ENCODE data around the gene CBY2.
"Not testable (repeated sequence)": the region's sequence is repeated elsewhere in the genome, so short reads cannot be mapped to it uniquely, and the experiment has no call there.

The CBY2 gene, protein sequence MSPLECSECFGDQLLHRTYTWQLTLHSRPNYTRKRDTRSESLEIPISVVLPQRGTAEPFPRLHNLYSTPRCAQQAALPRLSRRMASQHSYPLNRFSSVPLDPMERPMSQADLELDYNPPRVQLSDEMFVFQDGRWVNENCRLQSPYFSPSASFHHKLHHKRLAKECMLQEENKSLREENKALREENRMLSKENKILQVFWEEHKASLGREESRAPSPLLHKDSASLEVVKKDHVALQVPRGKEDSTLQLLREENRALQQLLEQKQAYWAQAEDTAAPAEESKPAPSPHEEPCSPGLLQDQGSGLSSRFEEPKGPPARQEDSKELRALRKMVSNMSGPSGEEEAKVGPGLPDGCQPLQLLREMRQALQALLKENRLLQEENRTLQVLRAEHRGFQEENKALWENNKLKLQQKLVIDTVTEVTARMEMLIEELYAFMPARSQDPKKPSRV

DNA sequence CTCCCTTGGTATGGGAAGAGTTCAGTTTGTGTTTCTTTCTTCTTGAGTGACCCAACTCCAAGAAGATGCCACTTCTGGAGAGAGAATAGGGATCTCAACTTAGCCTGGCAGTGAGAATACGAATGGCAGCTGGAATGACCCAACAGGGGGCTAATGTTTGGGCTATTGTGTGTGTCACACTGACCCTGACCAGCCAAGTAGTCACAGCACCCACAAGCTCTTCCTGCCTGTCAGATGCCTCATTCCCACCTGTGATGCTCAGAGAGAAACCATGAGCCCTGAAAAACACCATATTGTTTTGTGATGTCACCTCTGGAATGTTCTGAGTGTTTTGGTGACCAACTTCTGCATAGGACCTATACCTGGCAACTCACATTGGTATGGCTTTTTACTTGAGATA is at the start of gene CBY2:
CBY2 (plus strand) TSS at position 233 of the 400 bp plus-strand sequence; CDS start at position 304, 71 bp downstream.
- no peak for DNase-seq

DNA sequence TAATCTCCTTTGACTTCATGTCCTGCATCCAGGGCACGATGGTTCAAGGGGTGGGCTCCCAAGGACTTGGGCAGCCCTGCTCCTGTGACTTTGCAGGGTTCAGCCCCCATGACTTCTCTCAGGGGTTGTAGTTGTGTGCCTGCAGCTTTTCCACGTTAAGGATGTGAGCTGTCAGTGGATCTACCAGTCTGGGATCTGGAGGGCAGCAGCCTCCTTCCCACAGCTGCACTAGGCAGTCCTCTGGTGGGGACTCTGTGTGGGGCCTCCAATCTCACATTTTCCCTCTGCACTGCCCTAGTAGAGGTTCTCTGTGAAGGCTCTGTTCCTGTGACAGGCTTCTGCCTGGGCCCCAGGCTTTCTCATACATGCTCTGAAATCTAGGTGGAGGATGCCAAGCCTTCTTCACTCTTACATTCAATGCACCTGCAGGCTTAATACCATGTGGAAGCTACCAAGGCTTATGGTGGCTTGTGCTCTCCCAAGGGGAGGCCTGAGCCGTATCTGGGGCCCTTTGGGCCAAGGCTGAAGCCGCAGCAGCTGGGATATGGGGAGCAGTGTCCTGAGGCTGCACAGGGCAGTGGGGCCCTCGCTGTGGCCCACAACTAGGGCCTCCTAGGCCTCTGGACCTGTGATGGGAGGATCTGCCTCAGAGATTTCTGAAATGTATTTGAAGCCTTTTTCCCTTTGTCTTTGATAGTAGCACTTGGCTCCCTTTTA is 47.3 kb upstream of the CBY2 start:
- no peak for DNase-seq

DNA sequence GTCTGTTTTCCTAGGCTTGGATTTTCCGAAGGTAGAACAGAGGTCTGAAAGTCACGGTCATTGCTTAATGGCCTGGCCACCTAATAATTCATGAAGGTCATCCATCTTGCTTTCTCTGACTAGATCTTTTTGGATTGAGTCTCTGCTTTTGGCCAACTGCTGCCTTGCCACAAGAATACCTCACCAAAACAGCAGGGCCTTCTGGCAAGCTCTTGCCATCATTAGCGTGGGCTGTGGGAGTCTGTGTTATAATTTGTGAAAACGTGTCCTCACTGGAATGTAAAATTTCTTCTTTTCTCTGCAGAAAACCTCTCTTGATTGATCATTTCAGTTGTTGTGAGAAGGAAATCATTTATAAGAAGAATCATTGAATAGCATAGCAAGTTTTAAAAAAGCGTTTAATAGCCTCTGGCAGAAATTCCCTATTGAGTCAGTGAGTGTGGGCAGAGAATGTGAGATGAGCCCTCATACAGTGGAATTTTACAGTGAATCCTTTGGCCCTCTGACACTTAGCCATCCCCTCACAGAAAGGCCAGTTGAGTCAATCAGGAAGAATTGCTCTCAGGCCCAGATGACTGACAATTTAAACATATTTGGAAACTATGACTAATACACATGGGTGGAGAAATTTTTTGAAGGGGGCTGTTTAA is 43.4 kb upstream of the CBY2 start:
- no peak for DNase-seq

DNA sequence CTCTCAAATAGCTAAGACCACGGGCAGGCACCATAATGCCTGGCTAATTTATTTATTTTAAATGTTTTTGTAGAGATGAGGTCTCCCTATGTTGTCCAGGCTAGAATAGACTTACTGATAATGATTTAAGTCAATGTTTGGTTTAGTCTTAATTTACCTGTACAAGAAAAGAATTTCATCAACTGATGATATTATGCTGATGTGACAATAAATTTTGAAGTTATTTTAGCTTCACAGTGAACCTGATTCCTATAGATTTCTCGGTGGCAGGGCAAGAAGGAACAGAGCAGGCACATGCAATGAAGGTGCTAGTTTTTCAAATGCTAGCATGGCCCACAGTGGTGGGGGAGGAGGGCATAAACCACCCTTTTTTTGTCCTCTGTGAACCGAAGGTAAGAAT is 42.6 kb upstream of the CBY2 start:
- no peak for DNase-seq

DNA sequence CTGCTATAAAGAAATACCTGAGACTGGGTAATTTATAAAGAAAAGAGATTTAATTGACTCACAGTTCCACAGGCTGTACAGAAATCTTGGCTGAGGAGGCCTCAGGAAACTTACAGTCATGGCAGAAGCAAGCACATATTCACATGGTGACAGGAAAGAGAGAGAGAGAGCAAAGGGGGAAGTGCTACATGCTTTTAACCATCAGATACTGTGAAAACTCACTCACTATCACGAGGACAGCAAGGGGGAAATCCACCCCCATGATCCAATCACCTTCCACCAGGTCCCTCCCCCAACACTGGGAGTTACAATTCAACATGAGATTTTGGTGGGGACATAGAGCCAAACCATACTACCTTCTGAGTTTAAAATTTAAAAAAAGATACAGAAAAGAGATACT is 41.7 kb upstream of the CBY2 start:
- peak; percentile 61 for DNase-seq

DNA sequence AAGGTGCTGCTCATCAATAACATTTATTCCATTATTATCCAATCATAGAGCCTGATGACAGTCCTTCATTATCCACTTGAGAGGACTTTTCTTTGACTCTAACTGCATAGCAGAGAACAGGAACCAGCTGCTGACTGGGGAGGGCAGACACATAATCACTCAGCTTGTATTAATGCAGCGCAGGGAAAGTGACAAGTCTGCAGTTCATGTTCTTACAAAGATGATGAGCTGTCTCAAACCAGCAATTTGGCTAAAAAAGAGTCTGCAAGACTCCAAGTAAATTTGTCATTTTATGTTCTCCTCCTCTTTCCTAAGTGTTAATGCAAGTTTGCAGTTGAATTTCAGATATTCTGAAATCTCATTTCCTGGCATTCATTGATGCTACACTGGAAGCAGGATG is 40.0 kb upstream of the CBY2 start:
- no peak for DNase-seq

DNA sequence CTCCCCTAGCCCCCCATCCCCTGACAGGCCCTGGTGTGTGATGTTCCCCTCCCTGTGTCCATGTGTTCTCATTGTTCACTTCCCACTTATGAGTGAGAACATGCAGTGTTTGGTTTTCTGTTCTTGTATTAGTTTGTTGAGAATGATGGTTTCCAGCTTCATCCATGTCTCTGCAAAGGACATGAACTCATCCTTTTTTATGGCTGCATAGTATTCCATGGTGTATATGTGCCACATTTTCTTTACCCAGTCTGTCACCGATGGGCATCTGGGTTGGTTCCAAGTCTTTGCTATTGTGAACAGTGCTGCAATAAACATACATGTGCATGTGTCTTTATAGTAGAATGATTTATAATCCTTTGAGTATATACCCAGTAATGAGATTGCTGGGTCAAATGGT is 39.2 kb upstream of the CBY2 start:
- DNase-seq, result not testable (repeated sequence)

DNA sequence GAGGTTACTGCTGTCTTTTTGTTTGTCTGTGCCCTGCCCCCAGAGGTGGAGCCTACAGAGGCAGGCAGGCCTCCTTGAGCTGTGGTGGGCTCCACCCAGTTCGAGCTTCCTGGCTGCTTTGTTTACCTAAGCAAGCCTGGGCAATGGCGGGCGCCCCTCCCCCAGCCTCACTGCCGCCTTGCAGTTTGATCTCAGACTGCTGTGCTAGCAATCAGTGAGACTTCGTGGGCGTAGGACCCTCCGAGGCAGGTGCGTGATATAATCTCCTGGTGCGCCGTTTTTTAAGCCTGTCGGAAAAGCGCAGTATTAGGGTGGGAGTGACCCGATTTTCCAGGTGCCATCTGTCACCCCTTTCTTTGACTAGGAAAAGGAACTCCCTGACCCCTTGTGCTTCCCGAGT is 32.5 kb upstream of the CBY2 start:
- not testable (repeated sequence) for DNase-seq

DNA sequence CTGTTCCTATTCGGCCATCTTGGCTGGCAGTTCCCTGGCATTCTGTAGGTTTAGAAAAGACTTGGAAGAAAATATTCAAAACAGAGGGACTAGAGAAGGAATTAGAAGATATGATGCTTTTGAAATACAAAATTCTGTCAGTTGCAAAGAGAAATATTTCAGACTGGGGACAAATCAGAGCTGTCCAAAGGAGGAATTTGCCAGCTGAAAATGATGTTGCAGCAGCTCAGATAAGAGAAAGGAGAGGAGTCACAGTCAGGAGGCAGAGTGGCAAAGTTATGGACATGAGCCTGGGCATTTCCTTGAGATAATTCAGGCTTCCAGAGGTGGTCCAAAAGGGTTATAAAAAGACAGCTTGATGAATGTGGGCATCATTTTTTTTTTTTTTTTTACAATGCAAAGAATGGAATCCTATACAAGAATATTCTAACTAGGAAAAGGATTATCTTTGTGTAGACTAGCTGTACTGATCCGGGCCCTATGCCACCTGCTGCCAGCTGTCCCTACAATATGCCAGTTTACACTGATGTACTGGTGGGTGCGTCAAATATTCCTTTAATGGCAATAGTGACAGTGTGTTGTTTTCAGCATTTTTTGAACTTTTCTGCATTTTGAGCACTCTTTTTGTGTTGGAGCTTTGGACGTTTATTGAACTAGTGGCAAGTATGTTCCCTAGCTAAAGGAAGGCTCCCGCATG is 31.8 kb upstream of the CBY2 start:
- DNase-seq, result no peak

DNA sequence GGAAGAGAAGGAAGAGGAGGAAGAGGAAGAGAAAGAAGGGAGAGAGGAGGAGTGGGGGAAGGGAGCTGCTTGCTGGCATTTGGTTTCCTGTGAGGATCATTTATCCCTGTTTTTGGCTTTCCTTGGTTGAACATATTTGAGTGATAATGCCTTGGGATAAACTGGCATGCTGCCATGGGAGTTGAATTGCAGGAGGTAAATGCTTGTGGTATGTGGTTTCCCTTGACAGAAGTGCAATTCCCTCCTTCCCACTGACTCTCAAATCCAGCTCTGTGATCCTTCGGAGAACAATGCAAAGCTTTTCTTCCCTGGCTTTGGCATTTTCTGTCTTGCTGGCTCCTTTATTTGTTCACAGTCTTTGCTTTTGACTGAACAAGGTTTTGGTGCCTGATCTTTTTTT is 27.2 kb upstream of the CBY2 start:
- no peak for DNase-seq

DNA sequence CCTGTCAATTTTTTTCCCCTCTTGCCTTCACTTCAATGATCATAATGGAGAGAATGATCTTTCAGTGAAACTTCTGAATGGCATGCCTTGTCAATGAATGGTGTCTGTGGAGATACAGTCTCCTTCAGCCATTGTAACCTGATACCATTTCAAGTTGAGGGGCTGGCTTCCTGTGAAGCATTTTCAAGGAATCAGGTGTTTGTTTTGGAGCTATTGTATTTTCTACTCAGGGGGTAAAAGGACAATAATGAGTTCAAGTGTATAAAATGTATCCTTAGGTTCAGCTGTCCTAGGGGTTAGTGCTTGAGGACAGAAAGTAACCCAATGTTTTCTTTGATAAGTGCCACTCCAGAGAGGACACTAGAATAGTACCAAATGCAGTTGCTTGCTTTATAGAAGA is 23.8 kb upstream of the CBY2 start:
- DNase-seq, result no peak

DNA sequence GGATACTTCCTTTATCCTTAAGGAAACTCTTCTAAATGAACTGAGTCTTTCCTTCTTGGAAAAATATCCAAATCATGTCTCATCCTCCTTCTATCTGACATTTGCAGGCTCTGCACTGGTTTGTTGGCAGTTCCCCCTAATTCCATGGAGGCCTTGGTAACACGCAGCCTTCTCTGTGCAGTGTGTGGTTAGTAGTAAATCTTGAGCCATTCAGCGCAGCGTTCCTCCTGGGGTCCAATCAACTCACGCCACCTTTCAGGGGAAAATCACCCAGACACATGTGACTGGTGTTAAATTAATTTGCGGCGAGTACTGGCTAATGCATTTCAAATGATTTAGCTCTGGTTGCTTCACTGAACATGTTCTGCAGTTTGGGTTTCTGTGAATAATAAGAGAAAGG is 21.0 kb upstream of the CBY2 start:
- DNase-seq, result no peak

DNA sequence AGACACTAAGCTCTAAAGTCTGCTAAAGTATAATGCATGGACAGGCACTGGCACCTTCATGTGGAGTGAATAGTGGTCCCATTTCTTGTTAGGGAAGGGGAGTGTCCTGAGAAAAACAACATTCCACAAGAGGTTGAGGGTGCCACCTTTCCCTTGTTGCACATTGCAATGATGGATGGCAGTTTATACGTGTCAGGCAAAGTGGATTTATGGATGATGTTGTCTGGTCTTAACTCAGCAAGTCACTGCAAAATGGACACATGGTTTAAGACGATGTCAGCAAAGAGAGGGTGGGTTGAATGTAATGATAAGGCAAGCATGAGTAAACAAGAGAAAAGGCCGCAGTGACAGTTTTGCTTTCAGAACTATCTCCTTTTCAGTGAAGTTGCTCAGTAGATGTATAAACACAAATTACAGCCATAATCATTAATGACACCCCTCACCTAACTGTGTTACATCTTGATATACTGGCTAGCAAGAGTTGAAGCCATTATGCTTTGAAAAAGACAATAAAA is 19.6 kb upstream of the CBY2 start:
- no peak for DNase-seq

DNA sequence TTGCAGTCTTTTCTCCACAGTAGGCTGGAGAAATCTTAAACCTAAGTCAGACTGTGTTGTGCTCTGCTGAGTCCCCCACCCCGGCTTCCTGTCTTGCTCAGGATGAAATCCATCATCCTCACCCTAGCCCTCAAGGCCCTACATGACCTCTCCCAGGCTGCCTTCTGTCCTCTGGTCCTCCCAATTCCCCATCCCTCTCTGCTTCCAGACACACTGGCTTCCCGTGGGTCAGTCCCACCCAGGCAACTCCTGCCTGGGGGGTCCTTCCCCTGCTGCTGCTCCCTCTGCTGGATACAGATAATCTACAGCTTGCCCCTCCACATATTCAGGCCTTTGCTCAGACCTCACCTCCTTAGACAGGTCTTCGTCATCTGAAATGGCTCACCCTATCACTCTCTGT is 18.4 kb upstream of the CBY2 start:
- no peak for DNase-seq

DNA sequence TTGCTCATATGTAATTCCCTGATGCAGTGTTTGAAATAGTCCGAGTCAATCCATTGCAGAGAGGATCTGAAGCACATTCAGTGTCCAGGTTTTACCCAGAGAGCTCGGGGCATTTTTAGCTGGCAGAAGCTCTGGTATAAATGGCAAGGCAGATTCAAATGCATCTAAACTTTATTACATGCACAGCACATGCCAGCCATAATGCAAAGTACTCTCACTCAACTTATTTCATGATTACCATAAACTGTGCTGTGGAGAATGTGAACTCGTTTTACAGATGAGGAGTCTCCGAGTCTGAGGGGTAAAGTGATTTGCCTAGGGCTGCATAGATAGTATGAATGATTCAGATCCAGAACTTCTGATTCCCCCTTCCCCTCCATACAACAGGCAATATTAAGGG is 13.5 kb upstream of the CBY2 start:
- no peak for DNase-seq

DNA sequence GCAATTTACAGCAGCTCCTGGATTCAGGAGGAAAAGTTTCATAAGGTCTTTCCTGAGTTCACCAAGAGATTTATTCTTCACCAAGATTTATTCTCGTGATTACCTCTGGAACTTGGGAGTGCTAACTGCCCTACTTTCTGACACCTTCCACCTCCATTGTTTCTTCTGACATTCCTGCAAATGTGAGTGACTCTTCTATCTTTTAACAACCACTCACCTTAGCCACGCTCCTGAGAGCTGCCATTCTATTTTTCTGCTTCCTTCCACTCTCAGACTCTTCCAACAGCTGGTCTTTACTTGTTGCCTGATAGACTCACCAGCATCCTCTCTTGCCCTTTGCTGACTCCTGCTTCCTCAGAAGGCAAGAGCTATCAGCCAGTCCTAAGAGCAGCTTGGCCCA is 11.5 kb upstream of the CBY2 start:
- DNase-seq, result no peak

DNA sequence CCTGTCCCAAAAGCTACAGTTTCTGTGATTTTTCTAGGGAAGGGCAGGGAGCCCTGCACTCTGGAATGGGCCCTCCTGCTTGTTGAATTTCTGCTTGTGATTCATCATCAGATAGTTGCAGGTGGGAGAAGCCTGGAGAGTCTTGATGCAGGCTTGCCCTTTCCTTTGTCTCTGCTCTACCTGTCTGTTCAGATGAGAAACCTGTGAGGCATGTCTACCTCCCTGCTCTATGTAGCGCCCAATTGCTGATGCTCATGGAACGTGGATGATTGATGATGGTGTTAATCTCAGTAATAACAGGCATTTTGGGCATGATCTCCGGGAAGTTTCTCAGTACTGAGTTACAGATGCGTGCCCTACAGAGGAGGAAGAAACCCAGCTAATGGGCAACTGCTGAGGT is 10.9 kb upstream of the CBY2 start:
- no peak for DNase-seq

DNA sequence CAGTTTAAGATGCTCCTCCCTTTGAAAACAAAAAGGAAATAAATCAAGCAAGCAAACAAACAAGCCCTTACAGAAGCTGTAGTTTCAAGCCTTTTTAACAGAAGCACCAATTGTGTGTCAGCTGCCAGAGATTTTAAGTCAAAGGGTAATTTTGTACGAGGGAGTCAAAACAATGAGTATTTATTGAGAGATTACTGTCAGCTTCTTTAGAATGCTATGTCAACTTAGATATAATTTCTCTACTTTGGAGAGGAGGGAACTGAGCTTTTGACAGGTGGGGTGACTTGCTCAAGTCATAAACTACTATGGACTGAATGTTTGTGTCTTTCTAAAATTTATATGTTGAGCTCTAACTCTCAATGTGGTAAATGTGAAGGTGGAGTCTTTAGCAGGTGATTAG is 10.5 kb upstream of the CBY2 start:
- no peak for DNase-seq

DNA sequence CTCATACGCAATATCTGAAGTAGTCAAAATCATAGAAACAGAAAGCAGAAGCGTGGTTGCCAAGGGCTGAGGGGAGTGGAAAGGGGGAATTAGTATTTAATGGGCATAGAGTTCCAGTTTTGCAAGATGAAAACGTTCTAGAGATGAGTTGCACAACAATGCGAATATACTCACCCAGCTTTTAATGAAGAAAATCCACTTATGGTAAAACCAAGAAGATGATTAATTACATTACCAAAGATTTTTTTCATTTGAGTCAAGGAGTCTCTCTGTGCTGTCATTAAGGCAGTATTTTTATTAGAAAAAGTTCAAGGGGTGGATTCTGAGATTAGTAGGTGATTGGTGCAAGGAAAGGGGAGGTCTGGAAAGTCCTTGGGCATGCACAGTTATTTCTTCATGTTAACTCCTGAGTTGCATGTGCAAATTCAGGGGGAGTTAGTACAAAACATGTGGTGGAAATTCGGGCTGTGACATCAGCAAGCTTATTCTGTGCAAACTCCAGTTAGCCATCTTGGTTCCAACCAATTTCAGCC is 6.9 kb upstream of the CBY2 start:
- no peak for DNase-seq

DNA sequence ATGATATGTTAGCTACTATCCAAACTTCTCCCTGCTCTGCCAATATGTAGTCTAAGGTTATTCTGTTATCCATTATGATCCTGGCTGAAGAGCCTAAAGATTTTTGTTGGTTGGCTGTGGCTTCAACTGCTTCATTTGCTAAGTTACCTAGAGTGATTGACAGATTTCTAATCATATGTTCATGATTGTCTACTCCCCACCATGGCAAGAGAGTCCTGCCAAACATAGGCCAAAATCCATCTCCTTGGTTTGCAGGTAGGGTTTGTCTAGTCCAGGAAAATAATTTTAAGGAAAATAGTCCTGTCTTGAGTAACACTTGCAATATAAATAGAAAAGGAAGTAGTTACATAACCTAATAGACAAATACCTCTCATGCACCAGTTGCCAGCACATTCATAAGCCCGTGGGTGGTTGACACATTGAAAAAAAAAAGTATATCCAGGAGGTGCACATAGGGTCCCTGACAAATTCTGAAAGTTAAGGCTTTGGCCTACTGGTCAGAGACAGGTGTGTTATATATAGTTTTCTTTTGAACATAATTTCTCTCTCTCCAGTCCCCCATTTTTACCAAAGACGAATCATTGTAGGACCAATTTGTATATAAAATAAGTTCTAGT is 5.4 kb upstream of the CBY2 start:
- DNase-seq, result no peak

DNA sequence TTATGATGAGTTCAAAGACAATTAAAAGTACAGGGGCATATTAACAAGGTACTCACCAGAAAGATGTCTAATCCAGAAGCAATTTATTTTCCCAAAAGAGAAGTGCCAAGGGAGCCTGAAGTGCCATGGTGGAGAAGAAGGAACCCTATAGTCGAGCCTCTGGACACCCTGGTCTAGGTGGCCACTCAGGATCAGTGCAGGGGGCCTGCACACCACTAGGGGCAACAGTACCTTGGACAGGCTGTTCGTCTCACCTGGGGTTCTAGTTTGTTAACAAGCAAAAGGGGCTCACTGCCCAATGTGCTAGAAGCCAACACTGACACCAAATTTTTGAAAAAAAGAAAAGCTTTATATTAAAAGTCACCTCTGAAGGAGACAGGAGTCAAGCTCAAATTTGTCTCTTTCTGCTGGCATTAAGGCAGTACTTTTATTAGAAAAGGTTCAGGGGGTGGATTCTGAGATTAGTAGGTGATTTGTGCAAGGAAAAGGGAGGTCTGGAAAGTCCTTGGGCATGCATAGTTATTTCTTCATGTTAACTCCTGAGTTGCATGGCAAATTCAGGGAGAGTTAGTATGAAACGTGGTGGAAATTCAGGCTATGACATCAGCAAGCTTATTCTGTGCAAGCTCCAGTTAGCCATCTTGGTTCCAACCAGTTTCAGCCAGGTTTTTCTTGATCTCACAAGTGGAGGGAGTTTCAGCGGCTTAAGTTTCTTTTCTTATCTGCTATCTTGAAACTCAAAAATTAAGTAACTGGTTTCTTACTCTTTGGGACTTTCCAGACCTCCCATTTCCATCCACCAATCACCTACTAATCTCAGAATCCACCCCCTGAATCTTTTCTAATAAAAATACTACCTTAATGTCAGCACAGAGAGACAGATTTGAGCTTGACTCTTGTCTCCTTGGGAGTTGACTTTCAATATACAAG is 884 bp upstream of the CBY2 start:
- DNase-seq, result peak; percentile 43
